ENCODE measurements around the gene KCTD1. TPM values are rescaled to one million over a fixed set of nuclear protein-coding genes. Genes with fewer than 3 reads are reported as not detected.

KCTD1 gene
- total and polyA plus RNA-seq, 2 of the 4 experiments (the other 2 are of a cell fraction) = 5.0 to 5.8 TPM

- ATAC-seq (ENCODE audit: low read depth) (no peak), DNase-seq (no peak)
- ChIA-PET CTCF (interaction anchor here (1.0 kb wide), 1 partner anchor 26 kb away, joined by 3 read pairs; no protein-coding TSS in a partner anchor), POLR2A (ENCODE audit: unreplicated experiment) (no interaction called here)
- H2AK5ac ChIP-seq (ENCODE audit: low read depth, low read length) = no peak overlapping the region
- TF ChIP-seq NFE2L2 (IDR thresholded peaks at IDR 0.05; ENCODE audit: low read depth, low read length) (no peak), CEBPB (IDR thresholded peaks at IDR 0.05; ENCODE audit: low read depth, low read length) (no peak), SMC3 (IDR thresholded peaks at IDR 0.05; ENCODE audit: low read depth, low read length) (no peak), RFX5 (IDR thresholded peaks at IDR 0.05; ENCODE audit: low read depth, low read length) (no peak), RCOR1 (IDR thresholded peaks at IDR 0.05; ENCODE audit: insufficient replicate concordance, low read length) (no peak), USF2 (IDR thresholded peaks at IDR 0.05; ENCODE audit: low read depth, low read length) (no peak), MXI1 (IDR thresholded peaks at IDR 0.05; ENCODE audit: borderline replicate concordance, low read depth, low read length) (no peak), RAD21 (IDR thresholded peaks at IDR 0.05; ENCODE audit: low read length) (no peak), MAFK (IDR thresholded peaks at IDR 0.05; ENCODE audit: low read depth, low read length) (no peak), CHD1 (IDR thresholded peaks at IDR 0.05; ENCODE audit: low read depth, low read length) (no peak), BHLHE40 (IDR thresholded peaks at IDR 0.05; ENCODE audit: low read depth, low read length) (no peak), POLR2A (IDR thresholded peaks at IDR 0.05; ENCODE audit: low read depth, low read length) (no peak), CTCF (conservative IDR thresholded peaks at IDR 0.05; ENCODE audit: low read depth, low read length) (no peak), MAZ (IDR thresholded peaks at IDR 0.05; ENCODE audit: borderline replicate concordance, low read depth, low read length) (no peak), FOS (IDR thresholded peaks at IDR 0.05; ENCODE audit: low read depth, low read length) (no peak), ELK1 (IDR thresholded peaks at IDR 0.05; ENCODE audit: borderline replicate concordance, low read depth, low read length) (no peak)
- intact Hi-C loops (cut with micrococcal nuclease) = no loop called here
- no peak overlapping the region for H2BK15ac ChIP-seq (ENCODE audit: low read depth, low read length)
- H4K20me1 ChIP-seq (ENCODE audit: insufficient read depth, low read length) = no peaks in the 10 kb centered on the region
- no peaks in the 10 kb centered on the region for H3K9me1 ChIP-seq (ENCODE audit: insufficient read depth, low read length)
- H3K4me1 ChIP-seq (ENCODE audit: control insufficient read depth, insufficient read depth, low read length) = no peaks in the 10 kb centered on the region
- H3K9ac ChIP-seq (ENCODE audit: low read depth, low read length) = no peak overlapping the region
- no peak overlapping the region for H3K4me3 ChIP-seq (ENCODE audit: insufficient read depth, low read depth, low read length)
- H3K27me3 ChIP-seq (ENCODE audit: control insufficient read depth, insufficient read depth, low read length) = no peaks in the 10 kb centered on the region
- in situ Hi-C loops (cut with MboI; ENCODE audit: low sequenced_read_pairs) = no loop called here
- no peak overlapping the region for H2BK5ac ChIP-seq (ENCODE audit: low read depth, low read length, poor library complexity, severe bottlenecking)
- no peak overlapping the region for H4K5ac ChIP-seq (ENCODE audit: low read depth, low read length)
- H3K4me2 ChIP-seq (ENCODE audit: low read depth, low read length) = no peak overlapping the region
- H3K18ac ChIP-seq (ENCODE audit: low read depth, low read length) = no peak overlapping the region
- no peak overlapping the region for H3K23ac ChIP-seq (ENCODE audit: low read depth, low read length)
- H2AFZ ChIP-seq (replicated peaks; ENCODE audit: low read length, poor library complexity) = no peak overlapping the region
- H2AK9ac ChIP-seq (replicated peaks; ENCODE audit: low read depth, low read length, poor library complexity) = no peak overlapping the region
- no peak overlapping the region for H2BK20ac ChIP-seq (ENCODE audit: low read depth, low read length)
- H3K27ac ChIP-seq (ENCODE audit: insufficient read depth, low read length) = no peak overlapping the region
- no peaks in the 10 kb centered on the region for H3K36me3 ChIP-seq (ENCODE audit: control insufficient read depth, insufficient read depth, low read length)
- peaks cover 0 to under 1% of the 10 kb centered on the region in 2 experiments; a peak in 2 of 4 replicates for H3K79me1 ChIP-seq (ENCODE audit: low read depth in 1 of 2, low read length in 2 of 2)
- H4K8ac ChIP-seq (ENCODE audit: low read depth in 2 of 2, low read length in 2 of 2) = no peak overlapping the region
- H3K9me3 ChIP-seq (ENCODE audit: control insufficient read depth, insufficient read depth, low read length) = no peaks in the 10 kb centered on the region
- H3K4ac ChIP-seq (ENCODE audit: low read depth, low read length) = no peak overlapping the region
- no peak overlapping the region for H3K56ac ChIP-seq (ENCODE audit: extremely low read depth, insufficient read depth, low read length)
- BruUV-seq (replicated peaks) = no TSS peak
- dilution Hi-C loops (cut with HindIII; ENCODE audit: low sequenced_read_pairs, unreplicated experiment) = no loop called here
- no CpG with 5 or more reads among the region's 8 CpGs for WGBS, 2 experiments (ENCODE audit: extremely low coverage in 2 of 2, insufficient read length in 1 of 2)
- no peak overlapping the region for H2BK120ac ChIP-seq (ENCODE audit: low read depth, low read length)
- no peak overlapping the region for H4K91ac ChIP-seq (ENCODE audit: insufficient read depth, low read depth, low read length)
- H3K14ac ChIP-seq (replicated peaks; ENCODE audit: low read depth, low read length) = no peak overlapping the region
These were observed 42.3 kb downstream of the KCTD1 start for GRCh38 chr18:26506012-26506411.
